Prostate gland (tissue), 2 donors: Measurements from ENCODE around the gene LRRIQ1. TPM values are rescaled to one million over a fixed set of nuclear protein-coding genes. Genes with fewer than 3 reads are reported as not detected.

Experiments used
- DNase-seq: peaks from one replicate; pipeline ENCODE4 v3.0.0-alpha.2; 2019; ENCODE audit warnings: low spot score
- H3K27ac ChIP-seq, 2 donors: fragments of 200-600 bp; sonication (generic); 2 replicates each; pipeline ENCODE4 v1.5.1; 2017 to 2019
- H3K27me3 ChIP-seq: fragments of 200-600 bp; sonication (generic); replicated peaks from 2 replicates; pipeline ENCODE4 v1.5.1; 2019; ENCODE audit not compliant: insufficient read depth
- H3K36me3 ChIP-seq, 2 donors: fragments of 200-600 bp; sonication (generic); 1 replicate in 1 of 2; 2 replicates in 1 of 2; pipeline versions ENCODE4 v1.5.1 to v1.8.1; 2017 to 2019
- H3K4me1 ChIP-seq: fragments of 200-600 bp; sonication (generic); replicated peaks from 2 replicates; pipeline ENCODE4 v1.5.1; 2019
- H3K4me3 ChIP-seq, 2 donors: fragments of 200-600 bp; sonication (generic); 2 replicates each; pipeline ENCODE4 v1.5.1; 2017 to 2019
- H3K9me3 ChIP-seq: fragments of 200-600 bp; sonication (generic); 2 replicates; pipeline ENCODE4 v1.5.1; 2017
- CTCF ChIP-seq, 4 experiments: fragments of 200-600 bp in 2 of 4; fragments of 450-650 bp in 2 of 4; sonication (generic) in 2 of 4; IDR thresholded peaks; 1 replicate in 3 of 4; 2 replicates in 1 of 4; pipeline ENCODE4 v1.5.1; 2016 to 2019; ENCODE audit warnings: antibody characterized with exemption in 4 of 4, mild to moderate bottlenecking in 2 of 4, moderate library complexity in 2 of 4
- POLR2A ChIP-seq: fragments of 450-650 bp; IDR thresholded peaks from one replicate; pipeline ENCODE4 v1.6.1; 2016; ENCODE audit warnings: antibody characterized with exemption, mild to moderate bottlenecking
- POLR2AphosphoS5 ChIP-seq: sonication (generic); formaldehyde crosslinking; IDR thresholded peaks from one replicate; pipeline ENCODE4 v1.6.1; 2017; ENCODE audit warnings: antibody characterized with exemption
- WGBS: methylation state at CpG from one replicate; pipeline ENCODE4 v1.1.5; 2018; 5-methylcytosine and 5-hydroxymethylcytosine counted together
- intact Hi-C: fragments of 100-400 bp; cut with DNase I; formaldehyde crosslinking; loops from one replicate; pipeline ENCODE4 v1.14.2; 2022
- total RNA-seq, 2 donors: library from RNA; depleted of rRNA; stranded (reverse); fragments of >200 nt; gene quantifications; one replicate each; pipeline ENCODE4 v1.1.0, GENCODE V29; 2016

The LRRIQ1 gene
- total RNA-seq, 2 donors from 2014 or later: 2.6 to 12.8 TPM

- Histone ChIP-seq H3K36me3 (no peaks in the 10 kb centered on the region), H3K27ac (no peak overlapping the region), H3K4me1 (no peaks in the 10 kb centered on the region), H3K4me3 (no peak overlapping the region), H3K27me3 (no peaks in the 10 kb centered on the region), H3K9me3 (no peaks in the 10 kb centered on the region)
- TF ChIP-seq CTCF (IDR thresholded peaks at IDR 0.05): no peak
- no peak for TF ChIP-seq POLR2A
- no peak for TF ChIP-seq POLR2AphosphoS5
- DNase-seq: no peak
- intact Hi-C loops: no loop called here
Observed at GRCh38 chr12:85043829-85044228, 7.7 kb downstream of the LRRIQ1 start.

- Histone ChIP-seq H3K36me3 (no peaks in the 10 kb centered on the region), H3K27ac (no peak overlapping the region), H3K4me1 (no peaks in the 10 kb centered on the region), H3K27me3 (no peaks in the 10 kb centered on the region), H3K4me3 (no peak overlapping the region), H3K9me3 (no peaks in the 10 kb centered on the region)
- WGBS: 64% methylated on average over 2 of the region's 2 CpGs
- peak; percentile 17 for DNase-seq
- peak; percentile 49 to 81 (median 60) for TF ChIP-seq CTCF (IDR thresholded peaks at IDR 0.05)
- no peak for TF ChIP-seq POLR2A
- intact Hi-C loops: no loop called here
Observed at GRCh38 chr12:85057370-85057963, 21.3 kb downstream of the LRRIQ1 start.

GRCh38 chr12:85058339-85058738 lies 22.2 kb downstream of the LRRIQ1 start:
- H3K4me3 ChIP-seq: no peak overlapping the region
- no peaks in the 10 kb centered on the region for H3K9me3 ChIP-seq
- H3K36me3 ChIP-seq: no peaks in the 10 kb centered on the region
- TF ChIP-seq CTCF (IDR thresholded peaks at IDR 0.05): no peak
- TF ChIP-seq POLR2AphosphoS5: no peak
- no peak for TF ChIP-seq POLR2A
- intact Hi-C loops: no loop called here
- WGBS: 52% methylated on average over 3 of the region's 3 CpGs
- no peak overlapping the region for H3K27ac ChIP-seq
- no peaks in the 10 kb centered on the region for H3K27me3 ChIP-seq
- H3K4me1 ChIP-seq: no peaks in the 10 kb centered on the region
- DNase-seq: no peak

- no peak overlapping the region for H3K4me3 ChIP-seq
- TF ChIP-seq POLR2AphosphoS5 (no peak), CTCF (IDR thresholded peaks at IDR 0.05) (no peak), POLR2A (no peak)
- no peaks in the 10 kb centered on the region for H3K27me3 ChIP-seq
- no peaks in the 10 kb centered on the region for H3K4me1 ChIP-seq
- intact Hi-C loops: no loop called here
- 74% methylated on average over 6 of the region's 6 CpGs for WGBS
- DNase-seq: no peak
- no peak overlapping the region for H3K27ac ChIP-seq
- no peaks in the 10 kb centered on the region for H3K9me3 ChIP-seq
- no peaks in the 10 kb centered on the region for H3K36me3 ChIP-seq
Observed at GRCh38 chr12:85059594-85059993, 23.4 kb downstream of the LRRIQ1 start.

GRCh38 chr12:85060916-85061315 lies 24.8 kb downstream of the LRRIQ1 start:
- 65% methylated on average over 2 of the region's 2 CpGs for WGBS
- no peaks in the 10 kb centered on the region for H3K4me1 ChIP-seq
- no peaks in the 10 kb centered on the region for H3K27me3 ChIP-seq
- DNase-seq: no peak
- H3K4me3 ChIP-seq: no peak overlapping the region
- H3K9me3 ChIP-seq: no peaks in the 10 kb centered on the region
- H3K27ac ChIP-seq: no peak overlapping the region
- TF ChIP-seq CTCF (IDR thresholded peaks at IDR 0.05) (no peak), POLR2A (no peak), POLR2AphosphoS5 (no peak)
- H3K36me3 ChIP-seq: no peaks in the 10 kb centered on the region
- intact Hi-C loops: no loop called here
